Keratinocyte (primary cell): ENCODE results near the gene INPP4B. TPM values are rescaled to one million over a fixed set of nuclear protein-coding genes. Genes with fewer than 3 reads are reported as not detected.

Experiments used
- DNase-seq: peaks from one replicate; pipeline ENCODE4 v3.0.0-alpha.2; 2011; ENCODE audit warnings: low read depth, missing footprints, low spot score
- FAIRE-seq: peaks from 2 replicates; lab custom pipeline; 2011; peaks lifted over from hg19 to GRCh38; lab: Jason Lieb, UNC
- H2AFZ ChIP-seq: 2 replicates; pipeline ENCODE4 v1.6.0; 2012; ENCODE audit warnings: low read length, control low read depth, inconsistent platforms; ENCODE audit not compliant: control insufficient read depth
- H3K27ac ChIP-seq: 2 replicates; pipeline ENCODE4 v1.5.1; 2011; ENCODE audit warnings: low read length; ENCODE audit not compliant: control insufficient read depth, insufficient read depth
- H3K27me3 ChIP-seq: 3 replicates; pipeline ENCODE4 v1.6.0; 2011; ENCODE audit warnings: low read length; ENCODE audit not compliant: control insufficient read depth, insufficient read depth; ENCODE audit errors: extremely low read depth
- H3K36me3 ChIP-seq, 2 experiments: 2 replicates in 1 of 2; 3 replicates in 1 of 2; pipeline ENCODE4 v1.5.1; 2011; ENCODE audit warnings: low read length in 2 of 2, mild to moderate bottlenecking in 1 of 2; ENCODE audit not compliant: control insufficient read depth in 2 of 2, insufficient read depth in 2 of 2; ENCODE audit errors: extremely low read depth in 1 of 2
- H3K4me1 ChIP-seq: 3 replicates; pipeline ENCODE4 v1.5.1; 2011; ENCODE audit warnings: low read length; ENCODE audit not compliant: control insufficient read depth, insufficient read depth; ENCODE audit errors: extremely low read depth
- H3K4me2 ChIP-seq: 3 replicates; pipeline ENCODE4 v1.6.0; 2011; ENCODE audit warnings: low read depth, low read length; ENCODE audit not compliant: control insufficient read depth, insufficient read depth; ENCODE audit errors: extremely low read depth
- H3K4me3 ChIP-seq, 3 experiments: fragments of 200-600 bp in 1 of 3; sonication (generic) in 1 of 3; 2 replicates in 2 of 3; 3 replicates in 1 of 3; pipeline ENCODE4 v1.5.1; 2011 to 2016; ENCODE audit warnings: low read length in 3 of 3, mild to moderate bottlenecking in 3 of 3, control low read depth in 2 of 3, inconsistent platforms in 1 of 3, low read depth in 1 of 3, mixed read lengths in 1 of 3, mixed run types in 1 of 3, moderate library complexity in 1 of 3; ENCODE audit not compliant: control insufficient read depth in 2 of 3, insufficient read depth in 2 of 3; ENCODE audit errors: extremely low read depth in 1 of 3
- H3K79me2 ChIP-seq: 2 replicates; pipeline ENCODE4 v1.6.0; 2012; ENCODE audit warnings: low read length; ENCODE audit not compliant: control insufficient read depth, insufficient read depth
- H3K9ac ChIP-seq: 3 replicates; pipeline ENCODE4 v1.6.0; 2011; ENCODE audit warnings: low read length; ENCODE audit not compliant: control insufficient read depth, insufficient read depth; ENCODE audit errors: extremely low read depth
- H3K9me1 ChIP-seq: 3 replicates; pipeline ENCODE4 v1.6.0; 2011; ENCODE audit warnings: low read length; ENCODE audit not compliant: control insufficient read depth, insufficient read depth; ENCODE audit errors: extremely low read depth
- H3K9me3 ChIP-seq: 2 replicates; pipeline ENCODE4 v1.5.1; 2012; ENCODE audit warnings: low read depth, low read length; ENCODE audit not compliant: control insufficient read depth
- H4K20me1 ChIP-seq: 3 replicates; pipeline ENCODE4 v1.6.0; 2011; ENCODE audit warnings: low read length; ENCODE audit not compliant: control insufficient read depth, insufficient read depth; ENCODE audit errors: extremely low read depth
- CTCF ChIP-seq, 3 experiments: IDR thresholded peaks in 1 of 3; conservative IDR thresholded peaks in 1 of 3; optimal IDR thresholded peaks in 1 of 3; 2 replicates in 2 of 3; 3 replicates in 1 of 3; pipeline versions ENCODE3 to v1.5.1; 2011; ENCODE audit warnings: low read length in 3 of 3, mild to moderate bottlenecking in 3 of 3, moderate library complexity in 2 of 3, control low read depth in 1 of 3, inconsistent platforms in 1 of 3; ENCODE audit not compliant: insufficient read depth in 2 of 3; ENCODE audit errors: extremely low read depth in 1 of 3
- EZH2 ChIP-seq: IDR thresholded peaks from one replicate; pipeline ENCODE4 v1.6.1; 2012; ENCODE audit warnings: inconsistent platforms, mild to moderate bottlenecking, low read length, moderate library complexity
- dilution Hi-C: fragments of 300-500 bp; cut with MboI; formaldehyde crosslinking; loops from one replicate; pipeline ENCODE4 v1.7.0; 2020; ENCODE audit warnings: low sequenced_read_pairs; ENCODE audit not compliant: extremely low pct_ligation_motif_present
- polyA plus RNA-seq, 5 experiments: library from polyadenylated mRNA; depleted of rRNA in 3 of 5; stranded (reverse) in 3 of 5; stranded (forward) in 1 of 5; unstranded in 1 of 5; fragments of >200 nt; gene quantifications; 1 replicate in 1 of 5; 2 replicates in 3 of 5; 3 replicates in 1 of 5; pipeline versions ENCODE4 v1.2.1 to v1.2.3, GENCODE V29; 2011 to 2012; ENCODE audit warnings: missing spikeins in 2 of 5, low read depth in 1 of 5, low replicate concordance in 1 of 5

INPP4B gene
- polyA plus RNA-seq, 1 donor (not counting 4 experiments of a cell fraction or from before 2014, with no cell fraction given), result 50.2 TPM

DNA sequence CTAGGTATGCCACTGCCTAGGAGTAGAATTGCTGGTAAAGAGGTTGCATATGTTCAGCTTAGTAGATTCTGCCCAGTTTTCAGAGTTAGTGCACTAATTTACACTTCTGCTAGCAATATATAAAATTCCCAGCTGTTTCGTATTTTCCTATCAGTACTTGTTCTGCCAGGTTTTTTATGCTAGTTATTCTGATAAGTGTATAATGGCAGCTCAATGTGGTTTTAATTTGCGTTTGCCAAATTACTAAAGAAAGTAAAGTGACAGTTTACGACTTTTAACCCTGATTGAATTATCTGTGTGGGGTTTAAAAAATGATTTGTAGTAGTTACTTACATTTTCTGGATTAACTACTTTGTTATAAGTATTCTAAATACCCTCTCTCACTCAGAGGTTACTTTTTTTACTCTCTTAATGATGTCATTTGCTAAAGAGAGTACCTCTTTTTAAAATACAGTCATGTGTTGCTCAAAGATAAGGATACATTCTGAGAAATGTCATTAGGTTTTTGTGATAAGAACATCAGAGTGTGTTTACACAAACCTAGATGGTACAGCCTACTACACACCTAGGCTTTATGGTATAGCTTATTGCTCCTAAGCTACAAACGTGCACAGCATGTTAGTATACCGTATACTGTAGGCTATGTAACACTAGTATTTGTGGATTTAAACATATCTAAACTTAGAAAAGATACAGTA lies 846.5 kb downstream of the INPP4B start:
- Histone ChIP-seq H3K9me1 (no peaks in the 10 kb centered on the region), H3K27me3 (no peaks in the 10 kb centered on the region), H3K27ac (no peak overlapping the region), H3K4me2 (no peak overlapping the region), H4K20me1 (no peaks in the 10 kb centered on the region), H3K4me3 (no peak overlapping the region), H3K9ac (no peak overlapping the region), H3K36me3 (no peaks in the 10 kb centered on the region), H3K9me3 (peaks cover 2% of the 10 kb centered on the region), H3K79me2 (no peaks in the 10 kb centered on the region), H2AFZ (no peak overlapping the region), H3K4me1 (no peaks in the 10 kb centered on the region)
- no peak for TF ChIP-seq EZH2
- TF ChIP-seq CTCF (optimal IDR thresholded peaks at IDR 0.05 in 1 of 3, IDR thresholded peaks at IDR 0.05 in 1 of 3, conservative IDR thresholded peaks at IDR 0.05 in 1 of 3; ENCODE audit: extremely low read depth in 1 of 3, insufficient read depth in 2 of 3, low read length in 3 of 3), result no peak
- dilution Hi-C loops, result no loop called here
- DNase-seq (no peak), FAIRE-seq (no peak)

- FAIRE-seq, result no peak
- H3K4me1 ChIP-seq, result no peaks in the 10 kb centered on the region
Measured at GRCh38 chr4:141995056-141995455, 851.0 kb downstream of the INPP4B start.

More at GRCh38 chr4:141995056-141995455, 851.0 kb downstream of the INPP4B start:
- no peak overlapping the region for H3K4me2 ChIP-seq
- H3K79me2 ChIP-seq, result no peaks in the 10 kb centered on the region
- peaks cover 2% of the 10 kb centered on the region for H3K9me3 ChIP-seq
- no peak overlapping the region for H3K27ac ChIP-seq
- no peak overlapping the region for H2AFZ ChIP-seq
- no peak overlapping the region for H3K9ac ChIP-seq
- dilution Hi-C loops, result no loop called here
- TF ChIP-seq CTCF (optimal IDR thresholded peaks at IDR 0.05 in 1 of 3, IDR thresholded peaks at IDR 0.05 in 1 of 3, conservative IDR thresholded peaks at IDR 0.05 in 1 of 3; ENCODE audit: extremely low read depth in 1 of 3, insufficient read depth in 2 of 3, low read length in 3 of 3), result no peak
- H3K27me3 ChIP-seq, result no peaks in the 10 kb centered on the region
- DNase-seq, result no peak
- H3K9me1 ChIP-seq, result no peaks in the 10 kb centered on the region
- H3K36me3 ChIP-seq, result no peaks in the 10 kb centered on the region
- no peaks in the 10 kb centered on the region for H4K20me1 ChIP-seq
- H3K4me3 ChIP-seq, result no peak overlapping the region
